ENCODE results near the gene KIZ. TPM values are rescaled to one million over a fixed set of nuclear protein-coding genes. Genes with fewer than 3 reads are reported as not detected.

The KIZ gene
- total and polyA plus RNA-seq, 2 of the 4 experiments (the other 2 are of a cell fraction), result 9.9 to 14.0 TPM

DNA sequence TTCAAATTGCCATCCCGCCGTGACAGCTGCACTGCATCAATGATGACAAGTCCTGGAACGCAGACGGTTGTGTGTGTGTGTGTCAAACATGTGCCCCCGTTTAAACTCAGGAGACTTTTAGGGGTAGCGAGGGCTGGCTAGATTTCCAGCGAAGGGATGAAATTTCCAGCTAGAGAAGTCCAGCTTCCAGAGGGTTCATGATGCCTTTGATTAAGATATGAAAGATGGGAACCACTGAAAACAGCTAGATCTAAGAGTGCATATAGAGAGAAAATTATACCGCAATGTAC lies 644 bp downstream of the KIZ start:
- H4K8ac ChIP-seq (ENCODE audit: low read depth in 2 of 2, low read length in 2 of 2), result peak overlapping the region; percentile 36 to 40; a peak in 2 of 4 replicates
- peak overlapping the region; percentile 48; the same call in 1 of the 2 replicates for H3K14ac ChIP-seq (replicated peaks; ENCODE audit: low read depth, low read length)
- peak overlapping the region; percentile 73 for H3K9ac ChIP-seq (ENCODE audit: low read depth, low read length)
- POLR2A ChIA-PET (ENCODE audit: unreplicated experiment), result no interaction called here
- in situ Hi-C loops (cut with MboI; ENCODE audit: low sequenced_read_pairs), result no loop called here
- TF ChIP-seq CHD1 (IDR thresholded peaks at IDR 0.05; ENCODE audit: low read depth, low read length), result no peak
- no peaks in the 10 kb centered on the region for H3K4me1 ChIP-seq (ENCODE audit: control insufficient read depth, insufficient read depth, low read length)
- H3K27me3 ChIP-seq (ENCODE audit: control insufficient read depth, insufficient read depth, low read length), result no peaks in the 10 kb centered on the region
- ATAC-seq (ENCODE audit: low read depth) (no peak), DNase-seq (peak; percentile 22)
- H3K18ac ChIP-seq (ENCODE audit: low read depth, low read length), result 0 out of 2 replicates have a peak overlapping the region, but pooled peaks have one; percentile 3
- H3K56ac ChIP-seq (ENCODE audit: extremely low read depth, insufficient read depth, low read length), result peak overlapping the region; percentile 79; the same call in 1 of the 2 replicates
- peak overlapping the region; percentile 18 for H3K4ac ChIP-seq (ENCODE audit: low read depth, low read length)
- no peaks in the 10 kb centered on the region; the same call in 1 of the 2 replicates for H3K36me3 ChIP-seq (ENCODE audit: control insufficient read depth, insufficient read depth, low read length)
- no TSS peak for BruUV-seq (replicated peaks)
- no peaks in the 10 kb centered on the region for H3K9me3 ChIP-seq (ENCODE audit: control insufficient read depth, insufficient read depth, low read length)
- peak overlapping the region; percentile 14; the same call in 1 of the 2 replicates for H4K5ac ChIP-seq (ENCODE audit: low read depth, low read length)
- peaks cover 7 to 9% of the 10 kb centered on the region in 2 experiments; a peak in 3 of 4 replicates for H3K79me1 ChIP-seq (ENCODE audit: low read depth in 1 of 2, low read length in 2 of 2)
- no peak overlapping the region; the same call in 2 of the 3 replicates for H2BK15ac ChIP-seq (ENCODE audit: low read depth, low read length)
- H3K4me2 ChIP-seq (ENCODE audit: low read depth, low read length), result peak overlapping the region; percentile 98
- intact Hi-C loops (cut with micrococcal nuclease), result loop anchor here (2.0 to 10.0 kb wide), 4 partner anchors 56 to 262 kb away; partner anchors contain the start of gene XRN2
- H4K91ac ChIP-seq (ENCODE audit: insufficient read depth, low read depth, low read length), result no peak overlapping the region
- H2BK5ac ChIP-seq (ENCODE audit: low read depth, low read length, poor library complexity, severe bottlenecking), result no peak overlapping the region
- peak overlapping the region; percentile 93 for H2AFZ ChIP-seq (replicated peaks; ENCODE audit: low read length, poor library complexity)
- no peak overlapping the region for H2BK120ac ChIP-seq (ENCODE audit: low read depth, low read length)
- H2BK20ac ChIP-seq (ENCODE audit: low read depth, low read length), result no peak overlapping the region
- no peaks in the 10 kb centered on the region for H4K20me1 ChIP-seq (ENCODE audit: insufficient read depth, low read length)
- CTCF ChIA-PET, result interaction anchor here (1.3 kb wide), 1 partner anchor 14 kb away, joined by 3 read pairs; no protein-coding TSS in a partner anchor
- peak overlapping the region; percentile 65 for H3K4me3 ChIP-seq (ENCODE audit: insufficient read depth, low read depth, low read length)
- peak overlapping the region; percentile 64; the same call in 1 of the 2 replicates for H3K23ac ChIP-seq (ENCODE audit: low read depth, low read length)
- H3K9me1 ChIP-seq (ENCODE audit: insufficient read depth, low read length), result peaks cover 6% of the 10 kb centered on the region
- H2AK5ac ChIP-seq (ENCODE audit: low read depth, low read length), result no peak overlapping the region; the same call in 1 of the 2 replicates
- no CpG with 5 or more reads among the region's 8 CpGs for WGBS, 2 experiments (ENCODE audit: extremely low coverage in 2 of 2, insufficient read length in 1 of 2)
- peak overlapping the region; percentile 75 for H2AK9ac ChIP-seq (replicated peaks; ENCODE audit: low read depth, low read length, poor library complexity)
- H3K27ac ChIP-seq (ENCODE audit: insufficient read depth, low read length), result peak overlapping the region; percentile 65
- dilution Hi-C loops (cut with HindIII; ENCODE audit: low sequenced_read_pairs, unreplicated experiment), result no loop called here

All from IMR-90 (cell line).